ENCODE measurements around the gene PPP2R3B.

Gene PPP2R3B

GRCh38 chrX:313546-313945 is 73.2 kb downstream of the PPP2R3B start:
- ChIA-PET CTCF (no interaction called here), POLR2A (no interaction called here)
- H3K4me3 ChIP-seq (ENCODE audit: low read depth, low read length): no peak overlapping the region
- H3K4me1 ChIP-seq (ENCODE audit: control insufficient read depth, insufficient read depth, low read length): no peaks in the 10 kb centered on the region
- peaks cover 13 to 64% of the 10 kb centered on the region in 2 experiments; a peak in 2 of 3 replicates for H3K36me3 ChIP-seq (ENCODE audit: control insufficient read depth in 2 of 2, insufficient read depth in 1 of 2, low read length in 2 of 2)
- no peaks in the 10 kb centered on the region for H3K9me3 ChIP-seq (ENCODE audit: control insufficient read depth, insufficient read depth, low read depth, low read length)
- no peak overlapping the region for H3K27ac ChIP-seq (ENCODE audit: extremely low read depth, low read depth, low read length)
- TF ChIP-seq ZNF211 (tag by site-specific recombination; IDR thresholded peaks at IDR 0.05; ENCODE audit: low read depth) (no peak), ZNF510 (tag by site-specific recombination; IDR thresholded peaks at IDR 0.05; ENCODE audit: insufficient replicate concordance) (no peak), YY2 (tag by site-specific recombination; IDR thresholded peaks at IDR 0.05) (no peak), ZNF24 (tag by site-specific recombination; IDR thresholded peaks at IDR 0.05) (no peak)
- TF ChIP-seq, protein P1, sequence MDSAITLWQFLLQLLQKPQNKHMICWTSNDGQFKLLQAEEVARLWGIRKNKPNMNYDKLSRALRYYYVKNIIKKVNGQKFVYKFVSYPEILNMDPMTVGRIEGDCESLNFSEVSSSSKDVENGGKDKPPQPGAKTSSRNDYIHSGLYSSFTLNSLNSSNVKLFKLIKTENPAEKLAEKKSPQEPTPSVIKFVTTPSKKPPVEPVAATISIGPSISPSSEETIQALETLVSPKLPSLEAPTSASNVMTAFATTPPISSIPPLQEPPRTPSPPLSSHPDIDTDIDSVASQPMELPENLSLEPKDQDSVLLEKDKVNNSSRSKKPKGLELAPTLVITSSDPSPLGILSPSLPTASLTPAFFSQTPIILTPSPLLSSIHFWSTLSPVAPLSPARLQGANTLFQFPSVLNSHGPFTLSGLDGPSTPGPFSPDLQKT (IDR thresholded peaks at IDR 0.05; ENCODE audit: borderline replicate concordance, low read depth, low read length): no peak

DNA sequence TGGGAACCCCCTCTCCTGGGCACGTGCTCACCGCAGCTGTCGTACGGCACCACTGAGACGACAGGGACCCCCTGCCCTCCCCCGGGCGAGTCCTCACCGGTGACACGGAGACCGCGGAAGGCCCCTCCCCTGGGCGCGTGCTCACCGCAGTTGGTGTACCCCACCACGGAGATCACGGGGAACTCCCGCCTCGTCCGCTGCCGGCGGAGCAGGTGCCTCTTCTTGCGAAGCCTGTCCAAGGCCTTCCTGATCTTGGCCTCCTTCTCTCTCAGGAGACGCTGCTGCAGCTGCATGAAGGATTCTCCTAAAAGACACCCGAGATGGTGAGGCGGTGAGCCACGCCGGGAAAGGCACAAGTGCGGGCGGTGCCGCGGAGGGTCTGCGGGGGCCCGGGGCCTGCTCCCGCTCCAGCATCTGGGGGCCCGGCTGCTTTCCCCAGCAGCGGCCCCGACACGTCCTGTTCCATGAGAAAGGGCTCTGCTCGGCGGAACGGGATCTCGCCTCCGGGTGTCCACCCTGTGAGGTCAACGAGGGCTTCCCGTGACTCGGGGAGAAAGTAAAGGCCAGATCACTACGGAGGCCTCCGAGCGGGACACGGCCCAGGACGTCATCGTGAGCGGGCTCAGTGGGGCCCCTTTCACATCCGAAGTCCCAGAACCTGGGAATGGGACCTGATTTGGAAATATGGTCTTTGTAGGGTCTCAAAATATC is 73.9 kb downstream of the PPP2R3B start:
- Histone ChIP-seq H3K4me3 (ENCODE audit: low read depth, low read length) (no peak overlapping the region), H3K36me3 (ENCODE audit: control insufficient read depth in 2 of 2, insufficient read depth in 1 of 2, low read length in 2 of 2) (peaks cover 20 to 68% of the 10 kb centered on the region in 2 experiments)

DNA sequence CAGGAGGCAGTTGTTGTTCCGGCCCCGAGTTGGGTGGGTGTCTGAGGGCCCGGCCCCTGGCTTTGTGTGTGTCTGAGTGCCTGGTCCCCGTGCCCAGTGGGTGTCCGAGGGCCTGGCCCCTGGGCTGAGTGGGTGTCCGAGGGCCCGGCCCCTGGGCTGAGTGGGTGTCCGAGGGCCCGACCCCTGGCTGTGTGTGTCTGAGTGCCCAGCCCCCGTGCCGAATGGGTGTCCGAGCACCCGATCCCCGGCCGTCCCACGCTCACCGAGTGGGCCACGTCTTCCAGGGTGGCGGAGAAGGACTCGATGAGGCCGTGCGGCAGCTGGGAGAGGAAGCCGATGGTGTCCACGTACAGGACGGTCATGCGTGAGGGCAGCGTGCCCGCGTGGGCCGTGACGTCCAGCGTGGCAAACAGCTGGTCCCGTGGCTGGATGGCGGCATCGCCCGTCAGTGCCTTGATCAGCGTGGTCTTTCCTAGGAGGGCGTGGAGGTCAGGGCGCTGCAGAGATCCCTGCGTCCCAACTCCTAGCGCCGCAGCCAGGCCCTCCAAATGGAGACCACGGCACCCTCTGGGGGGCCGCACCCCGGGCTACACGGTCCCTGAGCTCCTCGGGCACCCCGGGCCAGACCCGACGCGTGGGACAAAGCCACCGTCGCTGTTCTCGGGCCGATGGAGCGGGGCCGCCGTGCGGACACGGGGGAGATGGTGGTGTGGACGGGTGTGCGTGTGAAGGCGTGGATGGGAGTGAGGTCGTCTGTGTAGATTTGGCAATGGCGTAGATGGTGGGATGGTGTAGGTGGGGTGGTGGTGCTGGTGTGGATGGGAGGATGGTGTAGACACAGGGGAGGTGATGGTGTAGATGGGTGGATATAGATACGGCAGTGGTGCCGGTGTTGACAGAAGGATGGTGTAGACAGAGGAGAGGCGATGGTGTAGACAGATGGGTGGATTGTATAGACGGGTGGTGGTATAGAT is 75.3 kb downstream of the PPP2R3B start:
- ChIA-PET POLR2A (no interaction called here), CTCF (no interaction called here)
- no peak overlapping the region for H3K27ac ChIP-seq (ENCODE audit: extremely low read depth, low read depth, low read length)
- H3K4me3 ChIP-seq (ENCODE audit: low read depth, low read length): no peak overlapping the region
- H3K36me3 ChIP-seq (ENCODE audit: control insufficient read depth in 2 of 2, insufficient read depth in 1 of 2, low read length in 2 of 2): peaks cover 20 to 77% of the 10 kb centered on the region in 2 experiments
- no peaks in the 10 kb centered on the region for H3K4me1 ChIP-seq (ENCODE audit: control insufficient read depth, insufficient read depth, low read length)
- H3K9me3 ChIP-seq (ENCODE audit: control insufficient read depth, insufficient read depth, low read depth, low read length): no peaks in the 10 kb centered on the region
- TF ChIP-seq ZNF416 (tag by site-specific recombination; IDR thresholded peaks at IDR 0.05) (no peak), ZNF133 (tag by site-specific recombination; IDR thresholded peaks at IDR 0.05) (no peak), PRDM1 (tag by site-specific recombination; IDR thresholded peaks at IDR 0.05) (no peak), ZNF211 (tag by site-specific recombination; IDR thresholded peaks at IDR 0.05; ENCODE audit: low read depth) (no peak), CTCF (tag by site-specific recombination; IDR thresholded peaks at IDR 0.05) (no peak), ZNF548 (tag by site-specific recombination; IDR thresholded peaks at IDR 0.05) (no peak), HOXC10 (CRISPR knock-in tag; IDR thresholded peaks at IDR 0.05) (no peak), ZNF658 (tag by site-specific recombination; IDR thresholded peaks at IDR 0.05) (no peak), MYNN (tag by site-specific recombination; IDR thresholded peaks at IDR 0.05; ENCODE audit: borderline replicate concordance) (no peak), TSHZ1 (tag by site-specific recombination; IDR thresholded peaks at IDR 0.05; ENCODE audit: borderline replicate concordance) (no peak), ZNF521 (tag by site-specific recombination; IDR thresholded peaks at IDR 0.05) (no peak), ZNF24 (tag by site-specific recombination; IDR thresholded peaks at IDR 0.05) (no peak), OVOL3 (tag by site-specific recombination; IDR thresholded peaks at IDR 0.05) (no peak), ZNF292 (tag by site-specific recombination; IDR thresholded peaks at IDR 0.05; ENCODE audit: borderline replicate concordance, low read depth) (no peak), SP3 (tag by site-specific recombination; IDR thresholded peaks at IDR 0.05) (no peak)
- TF ChIP-seq, protein P2, sequence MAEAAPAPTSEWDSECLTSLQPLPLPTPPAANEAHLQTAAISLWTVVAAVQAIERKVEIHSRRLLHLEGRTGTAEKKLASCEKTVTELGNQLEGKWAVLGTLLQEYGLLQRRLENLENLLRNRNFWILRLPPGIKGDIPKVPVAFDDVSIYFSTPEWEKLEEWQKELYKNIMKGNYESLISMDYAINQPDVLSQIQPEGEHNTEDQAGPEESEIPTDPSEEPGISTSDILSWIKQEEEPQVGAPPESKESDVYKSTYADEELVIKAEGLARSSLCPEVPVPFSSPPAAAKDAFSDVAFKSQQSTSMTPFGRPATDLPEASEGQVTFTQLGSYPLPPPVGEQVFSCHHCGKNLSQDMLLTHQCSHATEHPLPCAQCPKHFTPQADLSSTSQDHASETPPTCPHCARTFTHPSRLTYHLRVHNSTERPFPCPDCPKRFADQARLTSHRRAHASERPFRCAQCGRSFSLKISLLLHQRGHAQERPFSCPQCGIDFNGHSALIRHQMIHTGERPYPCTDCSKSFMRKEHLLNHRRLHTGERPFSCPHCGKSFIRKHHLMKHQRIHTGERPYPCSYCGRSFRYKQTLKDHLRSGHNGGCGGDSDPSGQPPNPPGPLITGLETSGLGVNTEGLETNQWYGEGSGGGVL (tag by site-specific recombination; IDR thresholded peaks at IDR 0.05): no peak

More for the DNA sequence above, 73.9 kb downstream of the PPP2R3B start:
- no peak for TF ChIP-seq ZNF600 (tag by site-specific recombination; IDR thresholded peaks at IDR 0.05)
- TF ChIP-seq SETDB1 (IDR thresholded peaks at IDR 0.05; ENCODE audit: insufficient read length, low read length): no peak
- CTCF ChIA-PET: no interaction called here
- Histone ChIP-seq H3K27ac (ENCODE audit: extremely low read depth, low read depth, low read length) (no peak overlapping the region), H3K9me3 (ENCODE audit: control insufficient read depth, insufficient read depth, low read depth, low read length) (no peaks in the 10 kb centered on the region), H3K4me1 (ENCODE audit: control insufficient read depth, insufficient read depth, low read length) (no peaks in the 10 kb centered on the region)
- POLR2A ChIA-PET: no interaction called here
